Hepatocyte (in vitro differentiated cells): ENCODE results near the gene ACACA.

Source experiments
- CTCF ChIP-seq: fragments of 200-600 bp; sonication (generic); IDR thresholded peaks from 2 replicates; pipeline ENCODE4 v1.5.1; 2016; ENCODE audit warnings: antibody characterized with exemption, mild to moderate bottlenecking; ENCODE audit not compliant: poor library complexity
- EZH2 ChIP-seq: fragments of 200-600 bp; sonication (generic); IDR thresholded peaks from 2 replicates; pipeline ENCODE4 v1.6.1; 2016; ENCODE audit warnings: antibody characterized with exemption, mild to moderate bottlenecking, borderline replicate concordance
- EZH2phosphoT487 ChIP-seq: fragments of 200-600 bp; sonication (generic); IDR thresholded peaks from one replicate; pipeline ENCODE4 v1.6.1; 2018; ENCODE audit warnings: antibody characterized with exemption, mild to moderate bottlenecking, low read depth, moderate library complexity; ENCODE audit not compliant: unreplicated experiment, severe bottlenecking

GRCh38 chr17:37382056-37382455 is 24.6 kb downstream of the ACACA start:
- no peak for TF ChIP-seq CTCF
- TF ChIP-seq EZH2, result no peak
- no peak for TF ChIP-seq EZH2phosphoT487
